CD14-positive monocyte (primary cell): ENCODE results near the gene COL27A1. TPM values are rescaled to one million over a fixed set of nuclear protein-coding genes. Genes with fewer than 3 reads are reported as not detected.

Source experiments
- DNase-seq, 3 donors: peaks; one replicate each; pipeline ENCODE4 v3.0.0-alpha.2; 2011 to 2022
- H2AFZ ChIP-seq: 2 replicates; pipeline ENCODE4 v1.6.0; 2012; ENCODE audit warnings: mild to moderate bottlenecking, low read depth, low read length, inconsistent platforms; ENCODE audit not compliant: insufficient read depth, poor library complexity, severe bottlenecking
- H3K27ac ChIP-seq, 2 donors: 1 replicate in 1 of 2; 2 replicates in 1 of 2; pipeline ENCODE4 v1.5.1; 2012 to 2013; ENCODE audit warnings: low read length in 2 of 2, control low read depth in 1 of 2, inconsistent platforms in 1 of 2, low read depth in 1 of 2, mild to moderate bottlenecking in 1 of 2
- H3K27me3 ChIP-seq, 2 donors: one replicate each; pipeline versions ENCODE4 v1.6.0 to v1.6.1; 2011 to 2013; ENCODE audit warnings: low read length in 2 of 2; ENCODE audit not compliant: control insufficient read depth in 2 of 2, insufficient read depth in 2 of 2
- H3K36me3 ChIP-seq, 2 donors: replicated peaks in 1 of 2; 1 replicate in 1 of 2; 2 replicates in 1 of 2; pipeline versions ENCODE4 v1.5.1 to v1.6.1; 2012 to 2013; ENCODE audit warnings: low read length in 2 of 2, control low read depth in 1 of 2, inconsistent platforms in 1 of 2, mild to moderate bottlenecking in 1 of 2; ENCODE audit not compliant: insufficient read depth in 2 of 2, control insufficient read depth in 1 of 2
- H3K4me1 ChIP-seq, 2 donors: 1 replicate in 1 of 2; 2 replicates in 1 of 2; pipeline versions ENCODE4 v1.5.1 to v1.6.1; 2012 to 2013; ENCODE audit warnings: low read length in 2 of 2, control low read depth in 1 of 2, inconsistent platforms in 1 of 2, mild to moderate bottlenecking in 1 of 2, moderate library complexity in 1 of 2; ENCODE audit not compliant: insufficient read depth in 2 of 2, control insufficient read depth in 1 of 2
- H3K4me2 ChIP-seq: replicated peaks from 2 replicates; pipeline ENCODE3; 2012; ENCODE audit warnings: low read length, moderate library complexity, mild to moderate bottlenecking; ENCODE audit not compliant: poor library complexity, severe bottlenecking; ENCODE audit errors: extremely low read depth
- H3K4me3 ChIP-seq, 3 experiments: fragments of 200-600 bp in 1 of 3; sonication (generic) in 1 of 3; replicated peaks in 1 of 3; 1 replicate in 2 of 3; 2 replicates in 1 of 3; pipeline ENCODE4 v1.5.1; 2011 to 2013; ENCODE audit warnings: low read length in 3 of 3, mild to moderate bottlenecking in 3 of 3, control low read depth in 2 of 3, low read depth in 2 of 3, inconsistent platforms in 1 of 3, moderate library complexity in 1 of 3
- H3K79me2 ChIP-seq: 2 replicates; pipeline ENCODE4 v1.6.0; 2012; ENCODE audit warnings: mild to moderate bottlenecking, control low read depth, inconsistent platforms, low read length, moderate library complexity; ENCODE audit not compliant: insufficient read depth
- H3K9ac ChIP-seq: 2 replicates; pipeline ENCODE4 v1.6.0; 2017; ENCODE audit warnings: low read length, mild to moderate bottlenecking; ENCODE audit not compliant: insufficient read depth, poor library complexity, severe bottlenecking
- H3K9me3 ChIP-seq, 2 donors: replicated peaks in 1 of 2; 1 replicate in 1 of 2; 2 replicates in 1 of 2; pipeline versions ENCODE4 v1.5.1 to v1.6.1; 2012 to 2013; ENCODE audit warnings: low read length in 2 of 2, control low read depth in 1 of 2; ENCODE audit not compliant: control insufficient read depth in 1 of 2, insufficient read depth in 1 of 2
- H4K20me1 ChIP-seq: 2 replicates; pipeline ENCODE4 v1.6.0; 2012; ENCODE audit warnings: mild to moderate bottlenecking, low read length, control low read depth, moderate library complexity; ENCODE audit not compliant: insufficient read depth
- H3K27ac Mint-ChIP-seq, 7 donors: one replicate each; pipeline ENCODE4 v1.8.0; 2020; ENCODE audit warnings: mild to moderate bottlenecking in 7 of 7, mixed read lengths in 7 of 7, moderate library complexity in 6 of 7, inconsistent platforms in 2 of 7
- H3K27me3 Mint-ChIP-seq, 3 donors: one replicate each; pipeline ENCODE4 v1.8.0; 2021 to 2022; ENCODE audit warnings: low read depth in 3 of 3, mild to moderate bottlenecking in 3 of 3, mixed read lengths in 3 of 3, moderate library complexity in 3 of 3, inconsistent platforms in 1 of 3
- H3K36me3 Mint-ChIP-seq, 2 donors: one replicate each; pipeline ENCODE4 v1.8.0; 2020; ENCODE audit warnings: mixed read lengths in 2 of 2, inconsistent platforms in 1 of 2, mild to moderate bottlenecking in 1 of 2
- H3K4me1 Mint-ChIP-seq: one replicate; pipeline ENCODE4 v1.8.0; 2020; ENCODE audit warnings: mild to moderate bottlenecking, mixed read lengths
- H3K4me3 Mint-ChIP-seq, 2 donors: one replicate each; pipeline ENCODE4 v1.8.0; 2020; ENCODE audit warnings: mild to moderate bottlenecking in 2 of 2, mixed read lengths in 2 of 2, moderate library complexity in 1 of 2
- H3K9me3 Mint-ChIP-seq, 7 donors: one replicate each; pipeline ENCODE4 v1.8.0; 2020 to 2022; ENCODE audit warnings: mixed read lengths in 7 of 7, mild to moderate bottlenecking in 6 of 7, moderate library complexity in 6 of 7, inconsistent platforms in 2 of 7
- WGBS: methylation state at CpG from one replicate; pipeline ENCODE4 v1.1.5; 2013; ENCODE audit warnings: missing lambda C conversion rate; ENCODE audit not compliant: insufficient coverage; 5-methylcytosine and 5-hydroxymethylcytosine counted together
- intact Hi-C, 2 donors: fragments of 100-400 bp; cut with micrococcal nuclease; formaldehyde crosslinking; loops; one replicate each; pipeline versions ENCODE4 v1.15.0 to v1.15.1; 2023
- polyA plus RNA-seq, 3 donors: library from polyadenylated mRNA; depleted of rRNA in 1 of 3; unstranded in 2 of 3; stranded (reverse) in 1 of 3; fragments of 300-500 nt in 2 of 3; fragments of >200 nt in 1 of 3; fragmentation: Illumina TruSeq in 2 of 3; gene quantifications; 1 replicate in 2 of 3; 2 replicates in 1 of 3; pipeline ENCODE4 v1.2.3, GENCODE V29; 2012 to 2021
- TF ChIP-seq, protein P1 (sequence below): fragments of 200-600 bp; IDR thresholded peaks from one replicate; pipeline ENCODE4 v1.8.0; 2022; ENCODE audit warnings: antibody characterized with exemption, mild to moderate bottlenecking

COL27A1 gene
- polyA plus RNA-seq, 3 donors: 0.03 TPM; not detected in 2

DNA sequence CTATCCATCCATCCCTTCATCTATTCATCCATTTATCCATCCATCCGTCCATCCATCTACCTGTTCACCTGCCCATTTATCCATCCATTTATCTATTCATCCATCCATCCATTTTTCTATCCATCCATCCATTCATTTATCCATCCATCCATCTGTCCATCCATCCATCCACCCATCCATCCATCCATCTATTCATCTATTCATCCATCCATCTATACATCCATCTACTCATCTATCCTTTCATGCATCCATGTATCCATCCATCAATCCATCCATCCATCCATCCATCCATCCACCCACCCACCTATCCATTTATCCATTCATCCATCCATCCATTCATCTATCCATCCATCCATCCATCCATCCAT, 10.8 kb downstream of the COL27A1 start:
- Histone ChIP-seq H3K4me2 (no peak overlapping the region), H4K20me1 (no peaks in the 10 kb centered on the region), H3K27me3 (peaks cover 0 to 9% of the 10 kb centered on the region in 2 donors), H3K9me3 (no peaks in the 10 kb centered on the region), H3K27ac (no peak overlapping the region), H3K36me3 (no peaks in the 10 kb centered on the region), H3K4me1 (no peaks in the 10 kb centered on the region), H3K4me3 (no peak overlapping the region), H3K79me2 (no peaks in the 10 kb centered on the region), H2AFZ (no peak overlapping the region), H3K9ac (no peak overlapping the region)
- H3K36me3 Mint-ChIP-seq: no peaks in the 10 kb centered on the region
- no peak for DNase-seq
- intact Hi-C loops: no loop called here
- H3K4me1 Mint-ChIP-seq: no peaks in the 10 kb centered on the region
- peaks cover 2 to 15% (median 7%) of the 10 kb centered on the region in 3 donors for H3K27me3 Mint-ChIP-seq
- no peak overlapping the region for H3K27ac Mint-ChIP-seq
- no peak overlapping the region for H3K4me3 Mint-ChIP-seq
- H3K9me3 Mint-ChIP-seq: no peaks in the 10 kb centered on the region
- TF ChIP-seq, protein P1, sequence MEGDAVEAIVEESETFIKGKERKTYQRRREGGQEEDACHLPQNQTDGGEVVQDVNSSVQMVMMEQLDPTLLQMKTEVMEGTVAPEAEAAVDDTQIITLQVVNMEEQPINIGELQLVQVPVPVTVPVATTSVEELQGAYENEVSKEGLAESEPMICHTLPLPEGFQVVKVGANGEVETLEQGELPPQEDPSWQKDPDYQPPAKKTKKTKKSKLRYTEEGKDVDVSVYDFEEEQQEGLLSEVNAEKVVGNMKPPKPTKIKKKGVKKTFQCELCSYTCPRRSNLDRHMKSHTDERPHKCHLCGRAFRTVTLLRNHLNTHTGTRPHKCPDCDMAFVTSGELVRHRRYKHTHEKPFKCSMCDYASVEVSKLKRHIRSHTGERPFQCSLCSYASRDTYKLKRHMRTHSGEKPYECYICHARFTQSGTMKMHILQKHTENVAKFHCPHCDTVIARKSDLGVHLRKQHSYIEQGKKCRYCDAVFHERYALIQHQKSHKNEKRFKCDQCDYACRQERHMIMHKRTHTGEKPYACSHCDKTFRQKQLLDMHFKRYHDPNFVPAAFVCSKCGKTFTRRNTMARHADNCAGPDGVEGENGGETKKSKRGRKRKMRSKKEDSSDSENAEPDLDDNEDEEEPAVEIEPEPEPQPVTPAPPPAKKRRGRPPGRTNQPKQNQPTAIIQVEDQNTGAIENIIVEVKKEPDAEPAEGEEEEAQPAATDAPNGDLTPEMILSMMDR: no peak
- WGBS: 84% methylated on average over 1 of the region's 1 CpG

DNA sequence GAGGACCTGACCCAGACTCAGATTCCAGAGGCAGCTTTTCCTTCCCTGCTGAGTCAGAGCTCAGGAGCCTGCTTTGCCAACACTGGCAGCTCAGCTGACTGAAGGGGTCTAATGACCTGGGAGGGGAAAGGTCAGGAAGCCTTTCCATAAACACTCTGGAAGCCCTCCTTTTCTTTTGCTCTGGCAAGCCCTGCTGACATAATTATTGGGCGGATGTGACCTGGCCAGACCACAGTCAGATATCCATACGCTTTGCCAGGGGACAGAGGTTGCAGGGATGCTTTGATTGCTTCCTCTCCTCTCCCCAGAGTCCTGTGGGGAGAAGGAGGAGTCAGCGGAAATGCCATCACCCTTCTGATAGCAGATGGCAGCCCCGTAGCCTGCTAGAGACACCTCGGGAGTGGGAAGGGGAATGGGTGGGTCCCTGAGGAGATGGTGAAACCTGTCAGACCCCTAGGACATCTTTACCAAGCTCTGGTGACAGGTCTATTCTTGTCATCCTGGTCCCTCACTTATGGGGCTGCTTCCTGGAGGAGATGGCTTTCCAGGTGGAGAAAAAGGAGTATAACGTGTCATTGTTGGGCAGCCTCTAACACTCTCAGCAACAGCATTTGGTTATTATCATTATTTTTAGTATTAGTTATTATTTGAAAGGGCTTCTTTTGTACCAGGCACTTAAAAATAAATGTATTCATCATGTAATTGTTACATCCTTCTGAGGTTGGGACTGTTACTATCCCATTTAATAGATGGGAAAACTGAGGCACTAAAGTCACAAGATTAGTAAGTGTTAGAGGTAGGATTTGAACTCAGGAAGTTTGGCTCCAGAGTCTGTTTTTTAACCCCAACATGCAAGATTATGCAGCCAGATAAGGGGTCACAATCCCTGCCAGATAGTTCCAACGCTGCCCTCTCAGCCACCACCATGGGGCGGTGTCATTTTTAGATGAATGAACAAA, 11.6 kb downstream of the COL27A1 start:
- no peaks in the 10 kb centered on the region for H3K36me3 Mint-ChIP-seq
- H3K79me2 ChIP-seq: no peaks in the 10 kb centered on the region
- H3K9me3 ChIP-seq: no peaks in the 10 kb centered on the region
- no peaks in the 10 kb centered on the region for H3K36me3 ChIP-seq
- H3K9ac ChIP-seq: no peak overlapping the region
- peaks cover 2 to 15% (median 7%) of the 10 kb centered on the region in 3 donors for H3K27me3 Mint-ChIP-seq
- no peak for DNase-seq
- H3K4me2 ChIP-seq: no peak overlapping the region
- no peak overlapping the region for H3K27ac ChIP-seq
- intact Hi-C loops: no loop called here
- H4K20me1 ChIP-seq: no peaks in the 10 kb centered on the region
- TF ChIP-seq, protein P1: no peak
- no peak overlapping the region for H3K4me3 ChIP-seq
- no peak overlapping the region for H3K27ac Mint-ChIP-seq
- H2AFZ ChIP-seq: no peak overlapping the region
- WGBS: 83% methylated on average over 4 of the region's 8 CpGs
- H3K9me3 Mint-ChIP-seq: no peaks in the 10 kb centered on the region
- no peaks in the 10 kb centered on the region for H3K4me1 ChIP-seq
- no peaks in the 10 kb centered on the region for H3K4me1 Mint-ChIP-seq
- no peak overlapping the region for H3K4me3 Mint-ChIP-seq
- peaks cover 0 to 9% of the 10 kb centered on the region in 2 donors for H3K27me3 ChIP-seq
